ENCODE measurements around the gene NTSR1.

The NTSR1 gene

DNA sequence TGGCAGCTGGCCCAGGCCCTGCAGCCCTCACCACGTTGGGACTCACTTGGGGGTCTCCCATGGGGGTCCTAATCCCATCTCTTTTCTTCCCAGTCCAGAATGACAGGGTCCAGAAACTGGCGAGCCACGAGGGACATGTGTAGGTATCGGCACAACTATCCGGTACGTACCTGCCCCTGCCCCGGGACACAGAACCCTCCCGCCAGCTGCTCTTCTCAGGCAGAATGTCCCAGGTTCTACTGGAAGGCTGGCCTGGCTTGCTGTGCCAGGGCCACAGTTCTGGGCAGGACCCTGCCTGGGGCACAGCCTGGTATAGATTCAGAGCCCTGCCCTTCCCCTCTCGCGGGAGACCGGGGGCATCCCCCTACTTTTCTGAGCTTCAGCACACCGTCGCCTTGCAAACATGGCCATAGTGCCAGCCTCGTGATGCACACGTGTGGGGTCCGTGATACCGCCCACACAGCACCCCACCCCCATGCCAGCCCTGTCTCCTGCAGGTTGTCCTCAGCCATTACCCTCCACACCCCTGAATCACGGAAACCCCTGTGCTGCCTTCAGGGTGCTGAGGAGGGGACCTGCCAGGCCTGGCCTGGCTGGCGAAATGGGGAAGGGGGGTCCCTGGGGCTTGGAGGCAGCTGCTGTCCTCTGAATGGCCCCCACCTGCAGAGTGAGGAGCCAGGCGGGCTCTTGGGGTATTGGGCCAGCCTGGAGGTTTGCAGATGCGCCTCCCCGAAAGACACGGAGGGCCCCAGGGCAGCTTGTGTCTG, 99.0 kb downstream of the NTSR1 start:
- TF ChIP-seq CTCF (IDR thresholded peaks at IDR 0.05; ENCODE audit: low read depth, low read length, missing control alignments), result no peak
- no peak overlapping the region for H3K4me3 ChIP-seq (ENCODE audit: low read depth, low read length)
- DNase-seq (ENCODE audit: low read depth), result no peak
- in situ Hi-C loops (cut with HindIII; ENCODE audit: low sequenced_read_pairs), result no loop called here

DNA sequence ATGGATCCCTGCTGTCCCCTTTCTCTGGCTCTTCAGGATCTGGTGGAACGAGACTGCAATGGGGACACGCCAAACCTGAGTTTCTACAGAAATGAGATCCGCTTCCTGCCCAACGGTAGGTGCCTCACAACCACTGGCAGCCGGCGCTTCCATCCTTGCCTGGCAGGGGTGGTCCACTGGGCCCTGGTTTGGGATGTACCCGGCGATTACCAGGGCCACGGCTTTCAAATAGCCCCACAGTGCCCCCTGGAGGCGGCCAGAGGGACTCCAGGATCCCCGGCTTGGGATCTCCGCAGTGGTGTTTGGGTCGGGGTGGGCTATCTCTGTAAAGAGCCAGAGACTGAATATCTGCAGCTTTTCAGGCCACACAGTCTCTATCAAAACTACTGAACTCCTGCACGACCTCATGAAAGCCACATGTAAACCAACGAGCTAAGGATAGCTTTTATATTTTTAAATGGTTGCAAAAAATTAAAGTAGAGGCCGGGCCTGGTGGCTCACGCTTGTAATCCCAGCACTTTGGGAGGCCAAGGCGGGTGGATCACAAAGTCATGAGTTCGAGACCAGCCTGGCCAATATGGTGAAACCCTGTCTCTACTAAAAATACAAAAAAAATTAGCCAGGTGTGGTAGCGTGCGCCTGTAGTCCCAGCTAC, 99.7 kb downstream of the NTSR1 start:
- no peak for DNase-seq (ENCODE audit: low read depth)
- no peak overlapping the region for H3K4me3 ChIP-seq (ENCODE audit: low read depth, low read length)
- peak; percentile 96 for TF ChIP-seq CTCF (IDR thresholded peaks at IDR 0.05; ENCODE audit: low read depth, low read length, missing control alignments)
- in situ Hi-C loops (cut with HindIII; ENCODE audit: low sequenced_read_pairs), result no loop called here

DNA sequence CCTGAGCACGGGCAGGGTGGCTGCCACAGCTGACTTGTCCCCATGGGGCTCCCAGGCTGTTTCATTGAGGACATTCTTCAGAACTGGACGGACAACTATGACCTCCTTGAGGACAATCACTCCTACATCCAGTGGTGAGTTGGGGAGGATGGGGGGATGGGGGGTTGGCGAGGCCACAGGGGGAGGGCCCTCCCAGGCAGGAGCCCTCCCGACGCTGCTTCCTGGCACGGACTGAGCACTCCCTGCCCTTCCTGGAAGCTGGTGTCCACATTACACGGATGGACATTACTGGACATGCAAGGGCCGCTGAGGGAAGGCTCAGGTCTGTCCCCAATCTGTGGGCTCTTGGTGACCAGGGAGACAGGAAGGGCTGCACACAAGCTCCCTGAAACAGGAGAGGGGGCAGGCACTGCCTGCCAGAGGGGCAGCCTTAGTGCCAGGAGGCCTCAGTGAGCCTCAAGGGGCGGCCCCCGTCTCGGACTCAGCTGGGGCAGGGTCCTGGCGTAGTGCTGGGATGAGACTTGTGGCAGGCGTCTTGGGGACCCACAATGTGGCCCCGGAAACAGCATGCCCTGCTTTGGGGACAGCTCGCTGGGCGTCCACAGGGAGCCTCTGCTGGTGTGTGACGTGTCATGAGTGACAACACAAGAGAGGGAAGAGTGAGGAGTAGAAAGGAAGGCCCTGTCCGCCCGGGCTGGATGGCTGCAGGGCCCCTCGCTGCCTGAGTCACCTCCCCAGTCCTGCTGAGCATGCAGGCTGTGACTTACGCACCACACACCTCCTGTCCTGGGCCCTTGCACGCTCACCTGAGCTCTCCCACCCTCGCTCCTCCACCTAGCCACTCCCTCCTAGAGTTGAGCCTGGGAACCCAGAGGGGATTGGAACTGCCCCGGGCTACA, 101.1 kb downstream of the NTSR1 start:
- DNase-seq (ENCODE audit: low read depth), result no peak
- no peak for TF ChIP-seq CTCF (IDR thresholded peaks at IDR 0.05; ENCODE audit: low read depth, low read length, missing control alignments)
- H3K4me3 ChIP-seq (ENCODE audit: low read depth, low read length), result no peak overlapping the region
- in situ Hi-C loops (cut with HindIII; ENCODE audit: low sequenced_read_pairs), result no loop called here

- no peak overlapping the region for H3K4me3 ChIP-seq (ENCODE audit: low read depth, low read length)
- in situ Hi-C loops (cut with HindIII; ENCODE audit: low sequenced_read_pairs), result no loop called here
- no peak for DNase-seq (ENCODE audit: low read depth)
- no peak for TF ChIP-seq CTCF (IDR thresholded peaks at IDR 0.05; ENCODE audit: low read depth, low read length, missing control alignments)
Measured at GRCh38 chr20:62811320-62811719, 102.7 kb downstream of the NTSR1 start.

DNA sequence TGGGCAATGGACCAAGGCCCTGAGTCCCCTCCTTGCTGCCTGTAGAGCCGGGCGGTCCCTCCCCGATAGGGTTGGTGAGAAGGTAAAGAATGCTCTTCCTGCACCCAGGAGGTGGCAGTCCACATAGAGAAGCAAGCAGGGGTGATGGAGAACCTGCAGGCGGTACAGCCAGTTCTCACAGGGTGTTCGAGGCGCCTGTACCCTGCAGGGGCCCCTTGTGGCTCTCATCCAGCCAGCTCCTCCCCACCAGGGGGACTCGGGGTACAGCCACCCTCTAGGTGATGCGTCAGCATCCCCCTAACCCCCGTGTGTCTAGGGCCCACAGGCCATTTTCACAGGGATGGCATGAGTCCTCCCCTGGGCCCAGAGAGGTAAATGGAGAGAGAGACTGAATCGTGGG, 103.1 kb downstream of the NTSR1 start:
- DNase-seq (ENCODE audit: low read depth), result no peak
- in situ Hi-C loops (cut with HindIII; ENCODE audit: low sequenced_read_pairs), result no loop called here
- no peak overlapping the region for H3K4me3 ChIP-seq (ENCODE audit: low read depth, low read length)
- no peak for TF ChIP-seq CTCF (IDR thresholded peaks at IDR 0.05; ENCODE audit: low read depth, low read length, missing control alignments)
